NCI-H69 (cell line): ENCODE results near the gene AP1M2.
"Not testable (repeated sequence)": the region's sequence is repeated elsewhere in the genome, so short reads cannot be mapped to it uniquely, and the experiment has no call there.

Experiments used
- DNase-seq: peaks from one replicate; lab custom pipeline; 2025; lab: John Stamatoyannopoulos, UW

AP1M2 gene

GRCh38 chr19:10565028-10565566 is 22.0 kb downstream of the AP1M2 start:
- DNase-seq = peak; percentile 78

- DNase-seq = no peak
Observed at GRCh38 chr19:10562609-10563008, 24.5 kb downstream of the AP1M2 start.

DNA sequence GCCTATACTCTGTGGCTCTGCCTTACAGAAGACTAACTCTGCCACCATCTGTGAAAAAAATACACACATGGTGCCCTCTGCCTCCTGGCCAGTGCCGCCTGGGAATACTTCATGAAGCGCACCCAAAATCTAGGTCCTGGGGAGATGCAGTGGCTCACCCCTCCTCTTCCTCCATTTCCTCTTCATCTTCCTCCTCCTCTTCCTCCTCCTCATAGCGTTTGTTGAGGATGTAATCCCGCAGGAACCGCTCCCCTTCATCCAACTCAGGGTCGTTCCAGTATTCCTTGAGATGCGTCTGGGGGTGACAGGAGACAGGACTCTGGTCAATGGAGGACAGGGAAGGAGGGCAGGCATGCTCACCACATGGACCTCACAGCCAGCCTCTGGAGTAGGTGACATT is 27.0 kb downstream of the AP1M2 start:
- no peak for DNase-seq

GRCh38 chr19:10557603-10558197 is 29.4 kb downstream of the AP1M2 start:
- no peak for DNase-seq

DNA sequence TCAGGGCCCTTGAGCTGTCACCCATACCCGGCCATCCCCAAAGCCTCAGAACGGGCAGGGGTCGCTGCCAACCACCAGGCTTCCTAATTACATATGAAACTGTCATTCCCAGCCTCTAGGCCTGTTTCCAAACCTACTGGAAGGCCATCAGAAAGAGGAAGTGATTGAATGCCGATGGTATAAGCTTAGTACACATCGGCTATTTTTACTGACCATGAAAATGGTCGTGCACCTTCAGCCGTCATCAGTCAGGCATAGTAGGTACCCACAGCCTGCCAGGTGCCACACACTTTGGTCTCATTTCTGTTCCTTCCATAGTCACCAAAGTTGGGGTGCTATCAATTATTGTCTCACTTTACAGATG is 31.5 kb downstream of the AP1M2 start:
- DNase-seq = no peak

- DNase-seq = no peak
Observed at GRCh38 chr19:10554760-10555609, 32.1 kb downstream of the AP1M2 start.

GRCh38 chr19:10553943-10554381 is 33.1 kb downstream of the AP1M2 start:
- no peak for DNase-seq

- no peak for DNase-seq
Observed at GRCh38 chr19:10553087-10553667, 33.9 kb downstream of the AP1M2 start.

DNA sequence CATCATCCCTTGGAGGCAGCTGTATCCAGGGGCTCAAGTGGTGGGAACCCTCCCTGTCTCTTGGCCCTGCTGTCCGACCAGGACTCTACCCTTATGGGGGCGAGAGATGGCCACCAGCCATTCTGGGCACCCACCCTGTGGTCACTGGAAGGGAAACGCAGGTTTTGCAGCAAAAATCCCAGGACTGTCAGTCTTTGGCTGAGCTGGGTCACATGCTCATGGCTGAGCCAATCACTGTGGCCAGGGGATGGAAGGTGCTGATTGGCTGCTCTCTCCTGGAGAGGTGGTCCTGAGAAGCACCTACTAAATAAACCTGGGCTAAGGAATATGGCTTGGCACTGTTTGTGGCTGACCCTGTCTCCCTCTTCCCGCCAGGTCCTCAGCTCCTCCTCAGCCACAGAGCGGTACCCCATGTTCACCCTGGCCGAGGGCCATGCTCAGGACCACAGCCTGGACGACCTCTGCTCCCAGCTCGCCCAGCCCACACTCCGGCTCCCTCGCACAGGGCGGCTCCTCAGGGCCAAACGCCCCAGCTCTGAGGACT is 34.5 kb downstream of the AP1M2 start:
- peak; percentile 52 for DNase-seq

DNA sequence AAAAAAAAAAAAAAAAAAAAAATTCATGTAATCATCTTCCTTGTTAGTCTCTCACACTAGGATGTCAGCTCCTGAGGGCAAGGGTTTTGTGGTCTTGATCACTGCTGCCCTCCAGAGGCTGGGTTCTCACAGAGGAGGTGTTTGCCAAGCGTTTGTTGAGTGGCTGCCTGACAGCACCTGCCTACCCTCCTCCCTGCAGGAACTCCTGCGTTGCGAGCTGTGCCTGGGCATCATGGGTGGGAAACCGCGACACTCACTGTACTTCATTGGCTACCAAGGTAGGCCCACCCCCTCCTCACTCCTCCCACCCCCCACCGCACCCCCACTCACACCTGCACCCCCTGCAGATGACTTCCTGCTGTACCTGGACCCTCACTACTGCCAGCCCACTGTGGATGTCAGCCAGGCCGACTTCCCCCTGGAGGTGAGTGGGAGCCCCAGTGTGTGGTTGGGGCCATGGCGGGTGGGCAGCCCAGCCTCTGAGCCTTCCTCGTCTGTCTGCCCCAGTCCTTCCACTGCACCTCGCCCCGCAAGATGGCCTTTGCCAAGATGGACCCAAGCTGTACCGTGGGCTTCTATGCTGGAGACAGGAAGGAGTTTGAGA is 35.3 kb downstream of the AP1M2 start:
- peak; percentile 73 for DNase-seq

GRCh38 chr19:10551006-10551405 is 36.1 kb downstream of the AP1M2 start:
- not testable (repeated sequence) for DNase-seq

GRCh38 chr19:10550336-10550735 is 36.8 kb downstream of the AP1M2 start:
- DNase-seq = no peak

DNA sequence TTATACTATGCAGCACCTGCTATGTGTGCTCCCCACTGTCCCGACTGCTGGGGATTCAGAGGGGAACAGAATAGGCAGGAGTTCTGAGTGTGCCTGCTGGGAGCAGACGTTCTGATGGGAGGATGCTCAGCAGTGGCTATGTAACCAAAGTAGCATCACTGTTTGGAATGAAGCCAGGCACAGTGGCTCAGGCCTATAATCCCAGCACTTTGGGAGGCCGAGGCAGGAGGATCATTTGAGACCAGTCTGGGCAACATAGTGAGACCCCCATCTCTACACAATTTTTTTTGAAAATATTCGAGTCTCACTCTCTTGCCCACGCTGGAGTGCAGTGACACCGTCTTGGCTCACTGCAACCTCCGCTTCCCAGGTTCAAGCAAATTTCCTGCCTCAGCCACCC is 37.4 kb downstream of the AP1M2 start:
- DNase-seq = peak; percentile 15

DNA sequence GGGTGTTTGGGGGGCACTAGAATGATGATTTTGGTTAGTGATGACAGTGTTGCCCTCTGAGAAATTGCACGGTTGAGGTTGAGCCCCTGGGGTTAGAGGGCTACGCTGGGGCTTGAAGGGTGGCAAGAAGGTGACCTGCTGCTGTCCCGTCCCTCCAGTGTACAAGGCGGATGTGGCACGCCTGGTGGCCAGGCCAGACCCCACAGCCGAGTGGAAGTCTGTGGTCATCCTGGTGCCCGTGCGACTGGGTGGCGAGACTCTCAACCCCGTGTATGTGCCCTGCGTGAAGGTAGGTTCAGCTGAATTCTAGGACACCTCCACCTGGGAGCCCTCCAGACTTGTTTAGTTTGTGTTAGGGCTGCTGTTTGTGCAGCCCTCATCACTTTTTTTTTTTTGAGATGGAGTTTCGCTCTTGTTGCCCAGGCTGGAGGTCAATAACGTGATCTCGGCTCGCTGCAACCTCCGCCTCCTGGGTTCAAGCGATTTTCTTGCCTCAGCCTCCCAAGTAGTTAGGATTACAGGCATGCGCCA is 38.3 kb downstream of the AP1M2 start:
- DNase-seq = no peak

- no peak for DNase-seq
Observed at GRCh38 chr19:10546817-10547216, 40.3 kb downstream of the AP1M2 start.

GRCh38 chr19:10544753-10545251 is 42.3 kb downstream of the AP1M2 start:
- no peak for DNase-seq

DNA sequence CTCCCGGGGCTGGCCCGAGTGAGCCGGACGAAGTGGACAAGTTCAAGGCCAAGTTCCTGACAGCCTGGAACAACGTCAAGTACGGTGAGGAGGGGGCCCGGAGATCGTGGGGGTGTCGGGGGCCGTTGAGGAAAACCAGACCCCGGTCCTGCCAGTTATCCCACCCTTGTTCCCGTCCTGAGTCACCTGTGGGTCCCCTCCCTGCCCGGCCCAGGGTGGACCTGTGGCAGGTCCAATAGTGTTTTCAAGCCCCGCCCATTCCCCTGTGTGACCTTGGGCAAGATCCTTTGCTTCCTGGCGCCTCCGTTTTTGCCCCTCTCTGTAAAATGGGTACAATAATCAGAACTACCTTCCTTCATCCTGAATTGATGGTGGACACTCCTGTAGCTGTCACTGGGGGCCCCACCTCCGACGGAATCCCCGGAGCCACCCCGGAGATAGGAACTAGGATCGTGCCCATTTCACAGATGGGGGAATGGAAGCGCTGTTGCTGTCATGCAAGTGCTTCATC is 42.8 kb downstream of the AP1M2 start:
- DNase-seq = peak; percentile 48

GRCh38 chr19:10543420-10544241 is 43.5 kb downstream of the AP1M2 start, which contains the start of gene ATG4D:
ATG4D (plus strand) TSS chr19:10543904; CDS start chr19:10544091, 187 bp downstream.
- DNase-seq = peak; percentile 93

DNA sequence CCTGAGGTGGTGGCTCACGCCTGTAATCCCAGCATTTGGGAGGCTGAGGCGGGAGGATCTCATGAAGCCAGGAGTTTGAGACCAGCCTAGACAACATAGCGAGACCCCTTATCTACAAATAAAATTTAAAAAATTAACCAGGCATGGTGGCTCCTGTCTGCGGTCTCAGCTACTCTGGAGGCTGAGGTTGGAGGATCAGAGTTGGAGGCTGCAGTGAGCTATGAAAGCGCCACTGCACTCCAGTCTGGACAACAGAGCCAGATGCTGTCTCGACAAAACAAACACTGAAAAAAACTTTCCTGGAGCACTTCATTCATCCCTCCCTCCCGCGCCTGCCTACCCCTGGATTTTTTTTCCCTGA is 44.1 kb downstream of the AP1M2 start:
- DNase-seq = peak; percentile 81

GRCh38 chr19:10539016-10539415 is 48.1 kb downstream of the AP1M2 start:
- not testable (repeated sequence) for DNase-seq
